Prostate gland (tissue), 2 donors: ENCODE measurements around the gene SH3PXD2A. TPM values are rescaled to one million over a fixed set of nuclear protein-coding genes. Genes with fewer than 3 reads are reported as not detected.
A peak's percentile ranks its signal among the peaks of the same experiment; 100 is the strongest.

Source experiments
- DNase-seq: peaks from one replicate; pipeline ENCODE4 v3.0.0-alpha.2; 2019; ENCODE audit warnings: low spot score
- H3K27ac ChIP-seq, 2 donors: fragments of 200-600 bp; sonication (generic); 2 replicates each; pipeline ENCODE4 v1.5.1; 2017 to 2019
- H3K27me3 ChIP-seq: fragments of 200-600 bp; sonication (generic); replicated peaks from 2 replicates; pipeline ENCODE4 v1.5.1; 2019; ENCODE audit not compliant: insufficient read depth
- H3K36me3 ChIP-seq, 2 donors: fragments of 200-600 bp; sonication (generic); 1 replicate in 1 of 2; 2 replicates in 1 of 2; pipeline versions ENCODE4 v1.5.1 to v1.8.1; 2017 to 2019
- H3K4me1 ChIP-seq: fragments of 200-600 bp; sonication (generic); replicated peaks from 2 replicates; pipeline ENCODE4 v1.5.1; 2019
- H3K4me3 ChIP-seq, 2 donors: fragments of 200-600 bp; sonication (generic); 2 replicates each; pipeline ENCODE4 v1.5.1; 2017 to 2019
- H3K9me3 ChIP-seq: fragments of 200-600 bp; sonication (generic); 2 replicates; pipeline ENCODE4 v1.5.1; 2017
- POLR2A ChIP-seq: fragments of 450-650 bp; IDR thresholded peaks from one replicate; pipeline ENCODE4 v1.6.1; 2016; ENCODE audit warnings: antibody characterized with exemption, mild to moderate bottlenecking
- POLR2AphosphoS5 ChIP-seq: sonication (generic); formaldehyde crosslinking; IDR thresholded peaks from one replicate; pipeline ENCODE4 v1.6.1; 2017; ENCODE audit warnings: antibody characterized with exemption
- WGBS: methylation state at CpG from one replicate; pipeline ENCODE4 v1.1.5; 2018; 5-methylcytosine and 5-hydroxymethylcytosine counted together
- intact Hi-C: fragments of 100-400 bp; cut with DNase I; formaldehyde crosslinking; loops from one replicate; pipeline ENCODE4 v1.14.2; 2022
- total RNA-seq, 2 donors: library from RNA; depleted of rRNA; stranded (reverse); fragments of >200 nt; gene quantifications; one replicate each; pipeline ENCODE4 v1.1.0, GENCODE V29; 2016
- TF ChIP-seq, protein P1 (sequence below), 4 experiments: fragments of 200-600 bp in 2 of 4; fragments of 450-650 bp in 2 of 4; sonication (generic) in 2 of 4; IDR thresholded peaks; 1 replicate in 3 of 4; 2 replicates in 1 of 4; pipeline ENCODE4 v1.5.1; 2016 to 2019; ENCODE audit warnings: antibody characterized with exemption in 4 of 4, mild to moderate bottlenecking in 2 of 4, moderate library complexity in 2 of 4

Gene SH3PXD2A
- total RNA-seq, 2 donors from 2014 or later, result 14.2 to 26.4 TPM

DNA sequence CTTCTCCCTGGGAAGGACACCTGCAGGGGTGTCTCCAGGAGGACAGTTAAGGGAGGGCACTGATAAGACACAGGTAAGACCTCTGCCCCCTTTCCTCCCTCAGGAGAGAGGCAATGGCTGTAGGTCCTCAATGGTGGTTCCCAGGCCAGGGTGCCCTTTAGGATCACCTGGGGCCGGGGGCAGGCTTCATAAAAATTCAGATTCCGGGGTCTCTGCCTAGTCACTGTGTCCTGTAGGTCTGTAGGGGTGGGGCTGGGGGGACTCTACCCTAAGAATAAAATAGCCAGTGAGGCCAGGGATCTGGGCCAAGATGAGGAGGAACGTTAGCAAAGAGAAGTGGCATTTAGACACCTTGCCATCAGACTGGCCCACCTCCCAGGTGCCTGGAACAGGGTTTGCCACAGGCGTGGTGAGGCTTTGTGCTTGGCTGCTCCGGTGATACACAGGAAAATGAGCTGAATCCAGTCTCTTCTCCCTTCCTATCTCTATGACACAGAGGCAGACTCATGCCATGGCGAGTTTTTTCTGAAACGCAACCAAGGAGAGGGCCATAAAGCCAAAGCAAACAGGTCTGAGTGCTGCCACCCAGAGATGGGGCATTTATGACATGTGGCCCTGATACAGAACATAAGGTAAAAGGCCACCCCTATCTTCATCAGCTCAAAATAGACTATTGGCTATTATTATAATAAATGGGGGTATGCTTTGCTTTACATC is 52.6 kb downstream of the SH3PXD2A start:
- Histone ChIP-seq H3K27ac (no peak overlapping the region), H3K36me3 (no peaks in the 10 kb centered on the region), H3K27me3 (no peaks in the 10 kb centered on the region), H3K4me1 (no peaks in the 10 kb centered on the region), H3K4me3 (no peak overlapping the region), H3K9me3 (no peaks in the 10 kb centered on the region)
- intact Hi-C loops, result no loop called here
- 46% methylated on average over 7 of the region's 7 CpGs for WGBS
- TF ChIP-seq POLR2AphosphoS5, result no peak
- no peak for TF ChIP-seq POLR2A
- TF ChIP-seq, protein P1, sequence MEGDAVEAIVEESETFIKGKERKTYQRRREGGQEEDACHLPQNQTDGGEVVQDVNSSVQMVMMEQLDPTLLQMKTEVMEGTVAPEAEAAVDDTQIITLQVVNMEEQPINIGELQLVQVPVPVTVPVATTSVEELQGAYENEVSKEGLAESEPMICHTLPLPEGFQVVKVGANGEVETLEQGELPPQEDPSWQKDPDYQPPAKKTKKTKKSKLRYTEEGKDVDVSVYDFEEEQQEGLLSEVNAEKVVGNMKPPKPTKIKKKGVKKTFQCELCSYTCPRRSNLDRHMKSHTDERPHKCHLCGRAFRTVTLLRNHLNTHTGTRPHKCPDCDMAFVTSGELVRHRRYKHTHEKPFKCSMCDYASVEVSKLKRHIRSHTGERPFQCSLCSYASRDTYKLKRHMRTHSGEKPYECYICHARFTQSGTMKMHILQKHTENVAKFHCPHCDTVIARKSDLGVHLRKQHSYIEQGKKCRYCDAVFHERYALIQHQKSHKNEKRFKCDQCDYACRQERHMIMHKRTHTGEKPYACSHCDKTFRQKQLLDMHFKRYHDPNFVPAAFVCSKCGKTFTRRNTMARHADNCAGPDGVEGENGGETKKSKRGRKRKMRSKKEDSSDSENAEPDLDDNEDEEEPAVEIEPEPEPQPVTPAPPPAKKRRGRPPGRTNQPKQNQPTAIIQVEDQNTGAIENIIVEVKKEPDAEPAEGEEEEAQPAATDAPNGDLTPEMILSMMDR (IDR thresholded peaks at IDR 0.05), result no peak
- no peak for DNase-seq

DNA sequence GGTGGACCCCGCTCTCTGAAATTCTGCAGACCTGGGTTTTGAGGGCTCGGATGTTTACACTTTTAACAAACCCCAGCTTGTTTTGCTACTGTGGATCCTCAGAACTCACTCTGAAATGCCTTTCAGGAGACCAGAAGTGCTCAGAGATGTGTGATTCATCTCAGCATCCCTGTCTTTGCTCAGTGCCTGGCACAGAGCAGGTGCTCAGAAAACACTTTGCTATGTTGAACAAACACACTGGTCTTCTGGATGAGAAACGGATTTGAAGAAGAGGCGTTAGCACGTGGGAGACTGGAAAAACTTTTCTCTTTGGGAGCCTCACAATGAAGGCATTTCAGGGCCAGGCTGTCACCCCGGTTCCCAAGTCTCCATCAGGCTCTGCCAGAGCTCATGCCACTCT is 53.3 kb downstream of the SH3PXD2A start:
- Histone ChIP-seq H3K27ac (no peak overlapping the region), H3K4me3 (no peak overlapping the region), H3K36me3 (no peaks in the 10 kb centered on the region), H3K9me3 (no peaks in the 10 kb centered on the region), H3K27me3 (no peaks in the 10 kb centered on the region), H3K4me1 (no peaks in the 10 kb centered on the region)
- TF ChIP-seq, protein P1 (IDR thresholded peaks at IDR 0.05), result no peak
- TF ChIP-seq POLR2AphosphoS5 (no peak), POLR2A (no peak)
- no peak for DNase-seq
- 76% methylated on average over 6 of the region's 6 CpGs for WGBS
- intact Hi-C loops, result no loop called here

DNA sequence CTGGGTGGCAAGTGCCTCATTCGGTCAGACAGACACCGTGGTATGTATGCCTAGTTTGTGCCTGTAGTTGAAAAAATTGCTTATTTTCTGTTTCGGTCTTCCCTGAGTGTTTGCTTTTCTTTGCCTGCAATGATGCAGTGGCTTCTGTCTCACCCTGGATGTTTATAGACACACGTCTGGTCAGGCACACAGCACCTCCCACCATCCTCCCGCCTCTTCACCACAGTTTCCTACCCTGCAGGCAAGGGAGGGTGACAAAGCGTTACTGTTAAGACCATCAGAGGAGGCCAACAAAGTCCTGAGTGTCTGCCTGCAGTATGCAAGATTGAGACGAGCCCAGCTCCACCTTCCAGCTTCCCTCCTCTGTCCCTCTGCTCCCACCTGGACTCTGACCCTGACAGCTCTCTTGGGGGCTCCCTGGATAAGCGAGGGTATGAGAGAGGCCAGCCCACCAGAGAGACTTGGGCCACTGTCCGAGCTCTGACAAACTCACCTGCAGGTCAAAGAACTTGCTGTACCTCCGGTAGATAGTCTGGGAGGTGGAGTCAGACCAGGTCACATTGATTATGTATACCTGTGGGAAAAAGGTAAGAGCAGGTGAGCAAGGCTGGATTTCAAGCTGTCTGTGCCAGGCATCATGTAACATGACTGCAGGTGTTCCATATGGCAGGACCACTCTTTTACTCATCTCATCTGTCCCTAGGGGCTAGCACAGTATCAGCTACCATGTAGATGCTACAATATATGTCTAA is 54.4 kb downstream of the SH3PXD2A start:
- H3K36me3 ChIP-seq, result no peaks in the 10 kb centered on the region
- H3K4me1 ChIP-seq, result no peaks in the 10 kb centered on the region
- H3K27ac ChIP-seq, result peak overlapping the region in 1 of 2 donors; percentile 25
- H3K4me3 ChIP-seq, result no peak overlapping the region
- intact Hi-C loops, result no loop called here
- peak; percentile 58 for TF ChIP-seq POLR2AphosphoS5
- TF ChIP-seq, protein P1 (IDR thresholded peaks at IDR 0.05), result no peak
- H3K9me3 ChIP-seq, result no peaks in the 10 kb centered on the region
- DNase-seq, result peak; percentile 46
- H3K27me3 ChIP-seq, result no peaks in the 10 kb centered on the region
- WGBS, result 52% methylated on average over 10 of the region's 10 CpGs

DNA sequence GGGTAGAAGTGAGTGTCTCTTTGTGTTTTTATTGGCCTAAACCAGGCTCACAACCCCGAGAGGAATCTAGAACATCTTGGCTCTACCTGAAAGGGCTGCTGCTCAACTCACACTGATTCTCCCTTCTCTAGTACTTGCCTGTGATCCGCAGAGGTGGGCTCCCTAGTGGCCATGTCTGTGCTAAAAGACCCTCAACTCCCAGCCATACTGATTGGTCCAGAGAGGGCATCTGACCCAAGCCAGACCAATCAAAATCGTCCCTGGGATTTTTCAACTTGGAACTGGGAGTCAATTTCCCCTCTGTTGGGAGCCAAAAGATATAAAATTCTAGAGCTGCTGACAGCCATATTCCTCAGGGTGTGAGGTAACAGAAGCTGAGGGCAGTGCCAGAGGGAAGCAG is 55.3 kb downstream of the SH3PXD2A start:
- Histone ChIP-seq H3K9me3 (no peaks in the 10 kb centered on the region), H3K27ac (peak overlapping the region in 1 of 2 donors; percentile 25), H3K27me3 (no peaks in the 10 kb centered on the region), H3K4me3 (no peak overlapping the region), H3K36me3 (no peaks in the 10 kb centered on the region), H3K4me1 (no peaks in the 10 kb centered on the region)
- WGBS, result 73% methylated on average over 3 of the region's 3 CpGs
- intact Hi-C loops, result no loop called here
- DNase-seq, result no peak
- TF ChIP-seq POLR2AphosphoS5 (no peak), POLR2A (no peak)
- TF ChIP-seq, protein P1 (IDR thresholded peaks at IDR 0.05), result no peak

DNA sequence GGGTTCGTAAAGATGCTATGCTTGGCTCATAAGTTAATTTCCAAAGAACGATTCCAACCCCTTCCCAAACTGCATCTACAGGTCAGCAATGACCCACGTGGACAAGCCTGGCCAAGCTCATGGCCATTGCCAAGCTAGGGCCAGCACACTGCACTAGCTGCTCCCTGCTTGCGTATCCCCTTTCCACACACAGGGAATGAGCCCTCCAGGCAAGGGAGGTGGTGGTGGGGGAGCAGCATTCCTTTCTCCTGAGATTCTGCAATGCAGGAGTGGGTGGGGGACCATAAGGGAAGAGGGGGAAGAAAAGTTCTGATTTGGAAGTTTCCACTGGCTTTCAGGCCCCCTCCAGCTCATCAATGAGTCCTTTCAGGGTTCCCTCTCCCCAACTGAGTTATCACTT is 56.0 kb downstream of the SH3PXD2A start:
- no peaks in the 10 kb centered on the region for H3K9me3 ChIP-seq
- WGBS, result 89% methylated on average over 4 of the region's 4 CpGs
- H3K27me3 ChIP-seq, result no peaks in the 10 kb centered on the region
- TF ChIP-seq POLR2A, result no peak
- TF ChIP-seq POLR2AphosphoS5, result no peak
- TF ChIP-seq, protein P1 (IDR thresholded peaks at IDR 0.05), result no peak
- peaks cover 3% of the 10 kb centered on the region for H3K4me1 ChIP-seq
- DNase-seq, result no peak
- H3K4me3 ChIP-seq, result no peak overlapping the region
- intact Hi-C loops, result no loop called here
- no peaks in the 10 kb centered on the region for H3K36me3 ChIP-seq
- H3K27ac ChIP-seq, result no peak overlapping the region
